Cardiac muscle cell (in vitro differentiated cells and primary cell): ENCODE data around the gene CPTP. TPM values are rescaled to one million over a fixed set of nuclear protein-coding genes. Genes with fewer than 3 reads are reported as not detected.

Source experiments
- DNase-seq, 2 donors: peaks; one replicate each; pipeline versions ENCODE4 v3.0.0 to v3.0.0-alpha.2; 2010 to 2017; ENCODE audit warnings: low read depth in 1 of 2, low spot score in 1 of 2
- H3K27ac ChIP-seq: fragments of 200-600 bp; sonication (generic); 2 replicates; pipeline ENCODE4 v1.5.1; 2016
- H3K27me3 ChIP-seq: fragments of 200-600 bp; sonication (generic); 2 replicates; pipeline ENCODE4 v1.6.0; 2016; ENCODE audit warnings: control low read depth
- H3K36me3 ChIP-seq: fragments of 200-600 bp; sonication (generic); 2 replicates; pipeline ENCODE4 v1.5.1; 2016; ENCODE audit warnings: control low read depth
- H3K4me1 ChIP-seq: fragments of 200-600 bp; sonication (generic); 2 replicates; pipeline ENCODE4 v1.8.1; 2017; ENCODE audit warnings: low read depth, mild to moderate bottlenecking, mixed run types
- H3K4me3 ChIP-seq: fragments of 200-600 bp; sonication (generic); 2 replicates; pipeline ENCODE4 v1.5.1; 2016; ENCODE audit warnings: mild to moderate bottlenecking
- H3K9me3 ChIP-seq: fragments of 200-600 bp; sonication (generic); 2 replicates; pipeline ENCODE4 v1.5.1; 2017; ENCODE audit warnings: low read depth, mild to moderate bottlenecking, control low read depth
- polyA plus RNA-seq: library from polyadenylated mRNA; unstranded; fragments of >200 nt; fragmentation: Nextera tagmentation; extraction: Ambion mirVana; gene quantifications from 2 replicates; pipeline ENCODE4 v1.2.1, GENCODE V29; 2016
- total RNA-seq: library from RNA; depleted of rRNA; stranded (reverse); fragments of >200 nt; gene quantifications from 2 replicates; pipeline ENCODE4 v1.2.3, GENCODE V29; 2016
- TF ChIP-seq, protein P1 (sequence below): IDR thresholded peaks from 2 replicates; pipeline ENCODE4 v1.5.1; 2012; ENCODE audit warnings: low read depth, mild to moderate bottlenecking, low read length

CPTP gene
- total and polyA plus RNA-seq, 2 experiments from 2014 or later: 33.7 to 38.5 TPM

DNA sequence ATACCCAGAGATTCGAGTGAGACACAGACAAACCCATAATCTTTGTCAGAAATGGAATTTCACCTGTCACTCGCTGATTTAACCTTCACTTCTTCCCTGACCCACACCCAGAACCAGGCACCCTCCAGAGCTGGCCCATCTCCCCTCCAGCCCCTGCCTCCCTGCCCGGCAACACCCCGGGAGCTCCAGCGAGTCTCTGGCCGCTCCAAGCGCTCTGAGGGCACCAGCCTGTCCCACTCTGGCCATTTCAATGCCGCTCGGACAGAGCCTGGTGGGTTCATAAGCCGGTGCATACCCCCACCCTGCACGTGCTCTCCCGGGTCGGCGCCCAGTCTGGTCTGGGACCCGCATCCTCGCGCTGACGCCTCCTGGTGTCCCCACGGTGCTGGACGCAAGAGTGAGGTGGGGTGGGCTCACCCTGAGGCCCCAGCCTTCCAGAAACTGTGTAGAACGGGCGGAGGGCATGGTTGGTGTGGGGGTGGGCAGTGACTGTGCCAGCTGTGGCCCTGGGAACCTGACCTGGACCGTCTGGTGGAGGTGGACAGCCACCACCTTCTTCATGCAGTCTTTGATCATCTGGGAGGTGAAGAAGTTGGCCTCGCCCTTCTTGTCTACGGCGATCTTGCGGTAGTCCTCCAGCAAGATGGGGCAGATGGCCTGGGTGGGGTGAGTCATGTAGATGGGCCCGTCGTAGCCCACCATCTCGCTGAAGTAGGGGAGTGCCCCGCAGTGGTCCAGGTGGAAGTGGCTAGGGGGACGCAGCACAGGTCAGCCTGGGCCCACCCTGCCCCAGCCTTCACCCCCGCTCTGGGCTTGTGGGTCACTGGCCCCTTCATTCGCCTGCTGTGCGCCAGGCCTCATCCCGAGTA, 5.6 kb upstream of the CPTP start:
- Histone ChIP-seq H3K27me3 (no peaks in the 10 kb centered on the region), H3K36me3 (peaks cover 8% of the 10 kb centered on the region), H3K9me3 (no peaks in the 10 kb centered on the region), H3K27ac (no peak overlapping the region), H3K4me1 (peaks cover 3% of the 10 kb centered on the region), H3K4me3 (no peak overlapping the region)
- DNase-seq: no peak
- TF ChIP-seq, protein P1, sequence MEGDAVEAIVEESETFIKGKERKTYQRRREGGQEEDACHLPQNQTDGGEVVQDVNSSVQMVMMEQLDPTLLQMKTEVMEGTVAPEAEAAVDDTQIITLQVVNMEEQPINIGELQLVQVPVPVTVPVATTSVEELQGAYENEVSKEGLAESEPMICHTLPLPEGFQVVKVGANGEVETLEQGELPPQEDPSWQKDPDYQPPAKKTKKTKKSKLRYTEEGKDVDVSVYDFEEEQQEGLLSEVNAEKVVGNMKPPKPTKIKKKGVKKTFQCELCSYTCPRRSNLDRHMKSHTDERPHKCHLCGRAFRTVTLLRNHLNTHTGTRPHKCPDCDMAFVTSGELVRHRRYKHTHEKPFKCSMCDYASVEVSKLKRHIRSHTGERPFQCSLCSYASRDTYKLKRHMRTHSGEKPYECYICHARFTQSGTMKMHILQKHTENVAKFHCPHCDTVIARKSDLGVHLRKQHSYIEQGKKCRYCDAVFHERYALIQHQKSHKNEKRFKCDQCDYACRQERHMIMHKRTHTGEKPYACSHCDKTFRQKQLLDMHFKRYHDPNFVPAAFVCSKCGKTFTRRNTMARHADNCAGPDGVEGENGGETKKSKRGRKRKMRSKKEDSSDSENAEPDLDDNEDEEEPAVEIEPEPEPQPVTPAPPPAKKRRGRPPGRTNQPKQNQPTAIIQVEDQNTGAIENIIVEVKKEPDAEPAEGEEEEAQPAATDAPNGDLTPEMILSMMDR: no peak

DNA sequence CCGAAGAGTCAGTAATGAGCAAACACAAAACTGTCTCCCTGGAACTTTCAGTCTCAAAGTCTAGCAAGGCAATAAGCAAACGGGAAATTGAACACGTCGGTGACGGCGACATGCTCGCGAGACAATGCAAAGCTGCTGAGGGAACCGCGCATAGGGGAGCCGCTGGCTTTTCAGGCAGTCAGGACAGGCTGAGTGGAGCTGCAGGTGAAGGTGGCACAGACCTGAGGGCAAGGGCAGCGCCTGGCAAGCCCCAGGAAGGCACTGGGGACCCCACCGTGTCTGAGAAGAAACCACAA, 5.0 kb upstream of the CPTP start:
- no peak overlapping the region for H3K27ac ChIP-seq
- TF ChIP-seq, protein P1: no peak
- peaks cover 8% of the 10 kb centered on the region for H3K36me3 ChIP-seq
- no peak for DNase-seq
- H3K27me3 ChIP-seq: no peaks in the 10 kb centered on the region
- H3K9me3 ChIP-seq: no peaks in the 10 kb centered on the region
- peaks cover 3% of the 10 kb centered on the region for H3K4me1 ChIP-seq
- no peak overlapping the region for H3K4me3 ChIP-seq

DNA sequence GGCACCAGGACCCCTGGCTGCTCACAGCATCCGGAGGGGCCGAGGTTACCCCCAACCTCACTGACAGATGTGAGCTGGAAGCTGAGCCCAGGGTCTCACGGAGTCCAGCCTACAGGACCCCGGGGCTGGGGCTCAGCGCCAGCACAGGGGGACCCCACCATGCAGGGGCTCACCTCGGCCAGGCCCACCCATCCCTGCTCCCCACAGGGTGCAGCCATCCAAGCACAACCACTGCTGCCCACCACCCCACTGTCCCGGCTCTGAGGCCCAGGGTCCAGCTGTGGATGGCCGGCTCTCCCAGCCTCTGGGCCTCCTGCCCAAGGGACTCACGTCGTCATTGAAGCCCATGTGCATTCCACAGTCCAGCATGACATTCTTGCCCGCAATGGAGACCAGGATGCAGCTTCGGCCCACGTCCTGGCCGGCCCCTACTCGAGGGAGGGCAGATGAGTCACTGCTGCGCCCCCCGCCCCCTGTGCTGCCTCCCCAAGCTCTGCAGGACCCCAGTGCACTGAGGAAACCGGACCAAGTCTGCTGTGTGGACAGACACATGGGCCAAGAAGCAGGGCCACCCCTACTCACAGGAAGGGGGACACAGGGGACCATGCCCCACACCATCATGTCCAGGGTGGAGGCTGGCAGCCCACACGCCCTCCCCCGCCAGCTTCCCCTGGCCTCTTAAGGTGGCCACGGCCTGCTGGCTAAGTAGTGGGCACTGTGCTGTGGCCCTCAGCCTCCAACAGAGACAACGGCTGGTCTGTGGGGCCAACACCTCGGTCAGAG, 3.7 kb upstream of the CPTP start:
- Histone ChIP-seq H3K4me3 (no peak overlapping the region), H3K27me3 (no peaks in the 10 kb centered on the region), H3K9me3 (no peaks in the 10 kb centered on the region), H3K4me1 (peaks cover 9% of the 10 kb centered on the region), H3K36me3 (peaks cover 8% of the 10 kb centered on the region), H3K27ac (no peak overlapping the region)
- DNase-seq: no peak
- TF ChIP-seq, protein P1: no peak

- Histone ChIP-seq H3K36me3 (peaks cover 8% of the 10 kb centered on the region), H3K4me1 (peaks cover 9% of the 10 kb centered on the region), H3K27me3 (no peaks in the 10 kb centered on the region), H3K9me3 (no peaks in the 10 kb centered on the region), H3K4me3 (no peak overlapping the region), H3K27ac (no peak overlapping the region)
- DNase-seq: no peak
- TF ChIP-seq, protein P1: no peak
Observed at GRCh38 chr1:1321477-1321876, 3.1 kb upstream of the CPTP start.

DNA sequence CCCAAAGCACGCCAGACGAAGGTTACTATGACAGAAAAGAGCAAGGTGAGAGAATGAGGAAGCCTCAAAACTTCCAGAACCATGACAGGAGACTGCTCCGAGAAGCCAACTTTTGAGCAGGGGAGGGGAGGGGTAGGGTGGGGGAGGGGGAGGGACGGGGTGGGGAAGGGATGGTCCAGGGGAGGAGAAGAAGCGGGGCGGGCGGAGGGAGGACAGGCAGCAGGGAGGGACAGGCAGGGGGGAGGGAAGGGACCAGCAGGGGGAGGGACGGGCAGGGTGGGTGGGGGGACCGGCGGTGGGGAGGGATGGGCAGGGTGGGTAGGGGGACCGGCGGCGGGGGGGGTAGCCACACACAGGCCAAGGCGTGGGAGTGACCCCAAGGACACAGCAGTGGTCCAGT, 2.2 kb upstream of the CPTP start:
- H3K4me3 ChIP-seq: no peak overlapping the region
- H3K36me3 ChIP-seq: peaks cover 8% of the 10 kb centered on the region
- TF ChIP-seq, protein P1: no peak
- H3K27ac ChIP-seq: no peak overlapping the region
- no peak for DNase-seq
- H3K27me3 ChIP-seq: no peaks in the 10 kb centered on the region
- peaks cover 9% of the 10 kb centered on the region for H3K4me1 ChIP-seq
- H3K9me3 ChIP-seq: no peaks in the 10 kb centered on the region
